Iris pigment epithelial cell (primary cell): ENCODE measurements around the gene NR3C1.

Experiments used
- DNase-seq: peaks from one replicate; pipeline ENCODE4 v3.0.0-alpha.2; 2011; ENCODE audit warnings: low read depth

NR3C1 gene

DNA sequence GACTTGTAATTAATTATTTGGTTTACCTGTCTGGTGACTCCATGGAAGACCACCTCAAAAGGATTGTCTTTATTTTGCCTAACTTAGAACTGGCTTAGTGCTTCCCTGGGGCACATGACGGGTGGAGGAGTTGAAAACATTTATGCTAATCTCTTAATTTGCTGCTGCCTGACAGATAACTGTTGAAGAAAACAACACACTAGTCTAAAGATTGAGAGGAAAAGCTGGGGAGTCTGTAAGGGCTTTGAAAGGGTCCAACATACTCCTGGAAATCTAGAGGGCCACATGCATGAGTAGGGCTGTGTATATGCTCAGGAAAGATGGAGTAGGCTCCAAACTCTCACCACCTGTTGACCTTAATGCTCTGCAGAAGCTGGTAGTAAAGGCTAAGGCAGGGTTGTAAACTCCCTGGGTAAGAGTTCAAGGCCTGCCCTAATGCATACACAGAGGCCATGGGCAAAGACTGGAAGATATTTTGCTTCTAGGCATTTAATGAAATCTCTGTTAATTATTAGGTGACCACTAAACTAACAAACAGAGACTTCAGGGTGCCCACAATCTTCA is 40.7 kb downstream of the NR3C1 start:
- no peak for DNase-seq

DNA sequence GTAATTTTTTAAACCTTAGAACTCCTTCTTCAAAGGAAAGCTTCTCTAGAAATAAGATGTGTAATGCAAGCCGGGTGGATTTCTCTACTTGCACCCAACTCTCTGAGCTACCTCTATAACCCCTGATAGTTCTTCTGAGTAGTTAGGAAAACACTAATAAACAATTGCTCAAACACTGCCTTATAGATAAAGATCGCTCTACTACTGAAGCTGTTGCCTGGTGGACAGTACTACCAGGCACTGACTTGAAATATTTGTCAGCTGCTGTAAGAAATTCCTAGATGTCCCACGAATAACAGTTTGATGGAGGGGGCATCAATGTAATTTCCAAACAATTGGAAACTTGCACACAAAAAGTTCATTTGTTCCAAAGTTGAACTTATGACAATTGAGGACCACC is 42.0 kb downstream of the NR3C1 start:
- peak; percentile 51 for DNase-seq

DNA sequence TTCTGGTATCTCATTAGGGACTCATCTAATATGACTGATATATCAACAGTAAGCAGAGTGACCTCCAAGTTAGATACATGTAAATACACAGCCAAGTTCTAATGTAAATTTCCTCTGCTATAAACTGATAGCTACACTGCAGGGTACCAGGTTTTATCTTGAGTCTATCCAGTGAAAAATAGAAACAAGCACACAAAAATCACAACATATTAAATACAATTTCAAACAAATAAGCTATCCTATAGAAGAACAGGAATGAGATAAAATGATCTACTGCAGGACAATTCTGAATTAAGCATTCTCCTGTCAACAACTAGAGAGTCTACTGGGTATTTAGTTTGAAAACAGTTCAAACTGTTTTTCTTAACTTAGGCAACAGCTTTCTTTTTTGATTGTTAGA is 42.7 kb downstream of the NR3C1 start:
- no peak for DNase-seq

DNA sequence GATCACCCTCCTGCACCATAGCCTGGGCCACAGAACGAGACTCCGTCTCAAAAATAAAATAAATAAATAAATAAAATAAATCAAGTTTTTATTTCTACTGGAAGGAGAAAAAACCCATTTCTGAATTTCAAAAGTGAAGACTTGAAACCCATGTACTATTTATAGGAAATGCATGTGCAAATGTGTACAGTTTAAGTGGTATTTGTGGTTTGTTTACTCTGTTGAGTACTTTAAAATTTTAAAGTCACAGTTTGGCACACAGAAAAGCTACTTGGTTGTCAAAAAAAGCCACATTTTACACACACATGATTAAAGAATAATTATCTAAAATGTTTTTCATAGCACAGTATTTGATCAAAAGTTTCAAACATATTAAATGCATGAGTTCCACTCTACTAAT is 43.6 kb downstream of the NR3C1 start:
- no peak for DNase-seq

DNA sequence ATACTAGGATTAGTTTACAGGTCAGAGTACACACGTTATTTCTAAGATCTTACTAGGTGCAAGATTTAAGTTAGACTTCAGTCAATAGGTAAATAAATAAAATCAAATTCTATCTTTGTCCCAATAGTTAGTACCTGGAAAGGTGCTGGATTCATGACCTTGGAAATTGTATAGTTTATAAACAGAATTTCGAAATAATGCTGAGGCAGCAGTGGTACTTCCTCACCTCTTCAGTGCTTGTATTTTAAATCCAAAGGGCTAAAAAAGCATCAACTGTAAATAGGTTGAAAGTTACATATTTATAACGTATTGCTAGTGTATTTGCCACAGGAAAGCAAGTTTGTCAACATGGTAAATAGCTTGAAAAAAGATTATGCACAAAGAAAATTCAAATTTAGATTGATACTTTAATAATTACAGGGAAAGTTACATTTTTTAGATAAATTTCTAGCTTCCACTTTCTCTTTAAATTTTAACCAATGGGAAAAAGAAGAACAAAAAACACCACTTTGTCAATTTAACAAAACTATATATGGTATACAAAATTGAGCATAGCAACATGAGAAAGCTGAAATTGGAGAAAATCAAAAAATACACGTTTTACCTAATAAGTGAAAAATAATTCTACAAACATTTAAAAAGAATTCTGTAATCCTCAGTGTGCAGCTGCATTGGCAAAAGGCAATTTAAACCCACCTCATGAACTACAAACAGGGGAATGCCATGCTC is 46.5 kb downstream of the NR3C1 start:
- DNase-seq = no peak

DNA sequence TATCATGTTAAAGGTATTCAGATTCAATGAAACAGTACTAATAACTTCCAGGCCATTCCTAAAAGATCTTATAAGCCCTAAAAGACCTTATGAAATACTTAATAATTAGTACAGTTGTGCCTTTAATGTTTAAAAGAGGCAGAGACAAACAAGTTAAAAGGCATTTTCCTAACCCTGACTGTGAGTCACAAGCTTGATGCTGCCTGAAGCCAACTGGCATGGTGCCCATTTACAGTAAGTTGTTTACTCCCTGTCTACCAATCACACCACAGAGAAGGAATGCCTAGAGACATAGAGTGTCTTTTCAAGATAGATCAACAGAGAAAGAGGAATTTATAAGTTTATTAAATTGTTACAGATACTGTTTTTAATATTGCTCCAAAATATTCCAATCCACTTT is 47.8 kb downstream of the NR3C1 start:
- DNase-seq = peak; percentile 98

DNA sequence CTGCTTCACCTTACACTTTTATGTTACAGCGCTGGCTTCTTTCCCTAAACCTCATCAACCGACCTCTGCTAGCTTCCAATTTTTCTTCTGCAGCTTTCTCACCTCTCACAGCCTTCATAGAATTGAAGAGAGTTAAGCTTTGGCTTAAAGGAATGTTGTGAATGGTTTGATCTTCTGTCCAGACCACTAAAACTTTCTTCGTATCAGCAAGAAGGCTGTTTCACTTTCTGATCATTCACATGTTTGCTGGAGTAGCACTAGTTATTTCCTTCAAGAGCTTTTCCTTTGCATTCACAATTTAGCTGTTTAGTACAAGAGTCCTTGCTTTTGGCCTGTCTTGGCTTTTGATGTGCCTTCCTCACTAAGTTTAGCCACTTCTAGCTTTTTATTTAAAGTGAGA is 49.5 kb downstream of the NR3C1 start:
- DNase-seq = peak; percentile 41

DNA sequence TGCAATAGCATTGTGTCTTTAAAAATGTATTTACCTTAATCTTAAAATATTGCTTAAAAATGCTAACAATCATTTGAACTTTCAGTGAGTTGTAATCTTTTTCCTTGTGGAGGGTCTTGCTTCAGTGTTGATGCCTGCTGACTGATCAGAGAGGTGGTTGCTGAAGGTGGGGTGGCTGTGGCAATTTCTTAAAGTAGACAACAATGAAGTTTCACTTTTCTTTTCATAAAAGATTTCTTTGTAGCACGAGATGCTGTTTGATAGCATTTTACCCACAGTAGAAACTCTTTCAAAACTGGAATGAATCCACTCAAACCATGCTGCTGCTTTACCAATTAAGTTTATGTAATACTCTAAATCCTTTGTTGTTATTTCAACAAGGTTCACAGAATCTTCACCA is 50.8 kb downstream of the NR3C1 start:
- no peak for DNase-seq

DNA sequence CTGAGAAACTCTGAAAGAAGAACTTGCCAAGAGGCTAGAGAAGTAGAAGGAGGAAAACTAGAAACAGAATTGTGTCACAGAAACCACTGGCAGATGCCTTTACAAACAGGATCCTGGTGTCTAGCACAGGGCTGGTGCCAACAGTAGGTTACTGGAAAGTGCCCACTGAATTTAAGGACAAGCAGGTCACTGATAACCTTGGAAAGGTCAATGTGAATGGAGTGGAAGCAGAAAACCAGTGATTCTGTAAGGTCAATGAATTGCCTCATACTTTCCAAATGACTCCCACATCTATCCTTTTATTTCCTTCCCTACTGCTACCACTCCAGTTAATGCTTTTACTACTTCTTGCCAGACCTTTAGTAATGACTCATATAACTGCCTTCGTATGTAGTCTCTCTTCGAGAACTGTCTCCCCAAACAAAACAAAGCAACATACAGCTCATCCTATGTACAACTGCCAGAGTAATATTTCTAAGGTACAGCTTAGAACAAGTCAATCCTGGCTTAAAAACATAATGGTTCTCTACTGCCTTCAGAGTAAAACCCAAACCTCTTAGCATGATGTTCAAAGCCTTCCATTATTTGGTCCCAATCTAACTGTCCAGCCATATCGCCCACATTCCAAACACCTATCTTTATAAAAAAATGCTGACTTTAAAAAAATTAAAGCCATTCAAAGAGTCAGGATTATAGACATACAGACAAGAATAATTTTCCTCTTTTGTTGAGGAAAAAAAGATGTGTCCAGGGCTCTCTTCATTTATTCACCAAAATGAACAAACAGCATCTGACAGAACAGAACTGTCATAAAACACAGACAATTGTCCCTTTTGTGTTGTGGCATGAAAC is 52.5 kb downstream of the NR3C1 start:
- peak; percentile 92 for DNase-seq

DNA sequence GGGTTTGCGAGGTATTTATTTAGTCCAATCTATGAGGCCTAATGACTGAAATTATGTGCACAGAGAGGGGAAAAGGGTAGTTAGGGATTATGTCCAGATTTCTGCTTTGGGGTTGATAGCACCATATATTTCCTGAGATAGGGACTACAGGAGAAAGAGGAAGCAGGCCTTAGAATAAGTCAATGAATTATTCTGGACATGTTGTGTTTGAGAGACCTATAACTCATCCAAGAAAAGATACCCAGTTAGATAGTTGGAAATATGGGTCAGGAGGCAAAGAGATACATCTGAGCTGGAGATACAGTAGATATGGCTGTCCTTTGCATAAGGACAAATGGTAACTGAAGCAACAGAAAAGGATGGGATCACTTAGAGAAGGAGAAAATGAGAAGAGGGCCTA is 53.1 kb downstream of the NR3C1 start:
- no peak for DNase-seq

DNA sequence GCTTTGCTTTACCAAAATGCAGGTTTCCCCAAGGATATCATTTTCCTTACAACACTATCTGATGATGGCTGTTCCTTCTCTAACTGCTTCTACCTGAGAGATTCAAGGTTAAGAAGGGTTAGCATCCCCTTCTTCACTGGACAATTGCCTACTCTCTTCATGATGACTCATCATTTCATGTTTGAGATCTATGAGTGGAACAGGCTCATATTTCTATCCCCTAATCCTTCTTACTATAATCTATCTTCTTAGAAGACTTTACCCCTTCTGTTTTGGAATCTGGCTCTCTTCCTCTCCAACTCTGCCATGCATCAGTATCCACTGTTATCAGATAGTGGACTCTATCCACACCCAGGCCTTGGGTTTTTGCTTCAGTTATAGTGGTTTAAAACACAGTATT is 54.3 kb downstream of the NR3C1 start:
- DNase-seq = peak; percentile 49

DNA sequence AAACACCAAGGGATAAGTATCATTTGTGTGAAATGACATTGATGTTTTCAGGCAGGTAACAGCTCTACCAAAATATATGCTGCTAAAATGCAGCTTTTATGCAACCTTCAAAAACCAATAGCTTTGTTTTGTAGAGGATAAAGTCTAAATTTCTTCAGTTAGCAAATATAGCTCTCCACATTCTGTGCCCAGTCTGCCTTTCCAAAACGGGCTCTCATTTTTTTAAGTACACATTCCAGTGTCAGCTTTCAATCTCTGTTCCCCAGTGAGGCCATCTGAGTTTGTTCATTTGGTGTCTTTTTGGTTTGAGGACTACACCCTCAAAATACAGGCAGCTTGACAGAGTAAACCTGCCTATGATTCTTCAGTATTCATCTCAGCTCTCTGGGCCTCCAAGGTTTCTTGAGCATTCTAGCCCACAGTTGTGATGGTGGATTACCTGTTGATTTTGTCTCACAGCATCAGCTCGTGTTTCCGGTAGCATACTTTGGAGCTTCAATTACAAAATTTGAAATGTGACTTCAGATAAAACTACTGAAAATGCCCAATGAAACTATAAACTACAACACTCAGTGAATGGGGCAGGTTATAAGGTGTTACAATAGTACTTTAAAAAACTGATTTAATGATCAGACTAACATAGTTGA is 55.7 kb downstream of the NR3C1 start:
- DNase-seq = no peak

DNA sequence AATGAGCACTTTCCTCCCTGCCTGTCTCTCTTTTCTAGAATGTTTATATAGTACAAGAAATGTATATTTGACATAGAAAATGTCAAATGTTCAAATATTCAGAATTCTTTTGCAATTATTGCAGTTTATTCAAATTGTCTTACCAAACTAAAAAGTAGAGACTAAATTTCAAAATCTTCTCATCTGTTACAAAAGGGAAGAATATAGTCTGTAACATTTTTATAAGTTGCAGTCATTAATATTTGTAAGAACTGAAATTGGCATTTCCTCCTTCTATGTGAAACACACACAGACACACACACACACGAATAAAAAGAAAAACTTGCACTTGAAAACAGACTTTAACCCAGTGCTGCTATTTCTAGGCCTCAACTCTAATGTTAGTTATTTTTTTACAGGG is 56.4 kb downstream of the NR3C1 start:
- DNase-seq = no peak

DNA sequence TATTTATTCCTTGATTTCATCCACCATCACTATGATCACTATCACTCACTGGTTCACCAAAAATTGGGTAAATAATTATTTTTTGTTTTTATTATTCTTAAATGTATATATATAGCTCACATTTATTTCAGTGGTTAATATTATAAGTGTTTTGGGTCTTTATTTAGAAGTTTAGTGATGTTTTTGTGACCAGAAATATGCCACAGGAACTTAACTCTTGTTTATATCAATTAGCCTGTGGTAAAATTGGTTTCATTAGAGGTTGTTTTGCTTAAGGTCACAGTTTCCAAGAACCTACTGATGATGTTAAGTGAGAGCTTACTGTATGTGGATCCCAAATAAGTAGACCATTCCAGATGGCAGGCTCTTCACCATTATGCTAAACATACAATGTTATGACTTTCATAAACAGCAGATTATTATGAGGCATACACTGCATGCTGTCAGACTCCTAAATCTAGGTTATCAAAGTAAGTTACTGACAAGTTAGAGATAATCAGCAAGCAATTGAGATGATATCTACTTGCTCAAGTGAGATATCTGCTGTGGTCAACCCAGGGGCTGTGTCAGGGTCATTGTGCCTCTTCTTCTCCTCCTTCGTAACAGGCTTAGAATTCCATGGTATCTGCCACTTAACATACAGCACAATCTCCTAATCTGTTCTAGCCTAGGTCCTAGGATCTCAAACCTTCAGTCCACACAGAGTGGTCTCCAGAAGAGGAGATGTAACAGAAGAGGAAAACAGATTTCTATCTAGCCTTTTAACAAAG is 57.6 kb downstream of the NR3C1 start:
- no peak for DNase-seq

DNA sequence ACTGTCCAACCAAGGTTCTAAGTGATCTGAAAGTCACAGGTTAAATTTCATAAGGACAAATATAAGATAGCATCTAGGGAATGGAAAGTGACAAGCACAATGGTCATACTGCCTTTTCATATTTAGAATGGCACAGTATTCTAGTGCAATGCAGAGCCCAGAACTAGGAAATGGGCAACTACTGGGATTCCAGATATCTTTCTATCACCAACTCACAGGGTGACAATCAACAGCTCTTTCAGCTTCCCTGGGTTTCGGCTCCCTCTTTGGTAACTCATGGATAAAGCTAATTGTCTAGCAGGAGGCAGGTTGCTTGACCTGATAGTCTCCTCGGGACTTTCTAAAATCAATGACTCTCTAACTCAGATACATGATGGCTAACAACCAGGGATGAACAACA is 60.4 kb downstream of the NR3C1 start:
- no peak for DNase-seq

DNA sequence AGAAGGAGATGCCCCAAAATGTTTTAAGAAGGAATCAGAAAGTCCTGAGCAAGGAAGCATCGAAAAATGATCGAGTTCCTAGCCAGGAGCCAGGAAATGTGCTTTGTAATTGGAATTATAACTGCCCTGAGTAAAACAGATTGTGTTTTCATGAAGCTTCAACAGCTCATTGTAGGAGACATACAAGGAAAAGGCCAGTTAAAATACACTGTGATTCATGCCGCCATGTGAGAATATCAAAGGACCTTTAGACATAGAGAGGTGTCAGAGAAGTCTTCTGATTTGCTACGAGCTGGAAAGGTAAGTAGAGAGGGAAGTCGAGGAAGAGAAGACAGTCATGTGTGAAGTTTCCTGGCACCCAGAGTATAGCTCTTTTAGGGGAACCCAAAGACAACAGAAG is 60.9 kb downstream of the NR3C1 start:
- no peak for DNase-seq

DNA sequence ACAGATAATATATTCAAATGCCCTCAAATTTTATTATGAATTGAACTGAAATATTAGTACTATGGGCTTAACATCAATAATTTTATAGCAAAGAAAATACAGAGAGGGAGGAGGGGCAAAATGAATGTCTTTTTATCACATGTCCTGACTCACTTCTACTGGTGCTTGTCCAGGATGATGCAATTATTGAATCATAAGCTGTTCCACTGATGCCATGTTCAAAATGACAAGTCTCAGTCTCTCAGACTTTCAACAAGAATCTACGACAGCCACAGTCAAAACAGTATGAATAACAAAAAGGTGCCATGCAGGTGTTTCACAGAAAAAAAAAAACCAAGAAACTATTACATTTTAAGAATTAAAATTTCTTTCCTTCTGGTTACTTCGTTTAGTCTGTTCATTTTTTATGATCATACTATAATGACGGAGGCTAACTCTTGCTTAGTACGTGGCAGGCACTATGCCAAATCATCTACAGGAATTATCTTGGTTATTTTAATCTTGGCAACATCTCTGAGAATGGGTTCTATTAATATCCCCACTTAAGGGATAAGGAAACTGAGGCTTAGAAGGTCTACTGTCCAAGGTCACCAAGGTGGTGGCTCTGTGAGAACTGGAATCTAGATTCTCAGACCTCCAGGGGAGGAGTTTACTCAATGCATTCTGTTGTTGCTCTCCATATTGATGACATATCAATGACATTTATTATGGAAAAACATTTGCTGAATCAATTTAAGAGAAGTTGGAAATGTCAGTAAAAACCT is 61.5 kb downstream of the NR3C1 start:
- DNase-seq = peak; percentile 74

DNA sequence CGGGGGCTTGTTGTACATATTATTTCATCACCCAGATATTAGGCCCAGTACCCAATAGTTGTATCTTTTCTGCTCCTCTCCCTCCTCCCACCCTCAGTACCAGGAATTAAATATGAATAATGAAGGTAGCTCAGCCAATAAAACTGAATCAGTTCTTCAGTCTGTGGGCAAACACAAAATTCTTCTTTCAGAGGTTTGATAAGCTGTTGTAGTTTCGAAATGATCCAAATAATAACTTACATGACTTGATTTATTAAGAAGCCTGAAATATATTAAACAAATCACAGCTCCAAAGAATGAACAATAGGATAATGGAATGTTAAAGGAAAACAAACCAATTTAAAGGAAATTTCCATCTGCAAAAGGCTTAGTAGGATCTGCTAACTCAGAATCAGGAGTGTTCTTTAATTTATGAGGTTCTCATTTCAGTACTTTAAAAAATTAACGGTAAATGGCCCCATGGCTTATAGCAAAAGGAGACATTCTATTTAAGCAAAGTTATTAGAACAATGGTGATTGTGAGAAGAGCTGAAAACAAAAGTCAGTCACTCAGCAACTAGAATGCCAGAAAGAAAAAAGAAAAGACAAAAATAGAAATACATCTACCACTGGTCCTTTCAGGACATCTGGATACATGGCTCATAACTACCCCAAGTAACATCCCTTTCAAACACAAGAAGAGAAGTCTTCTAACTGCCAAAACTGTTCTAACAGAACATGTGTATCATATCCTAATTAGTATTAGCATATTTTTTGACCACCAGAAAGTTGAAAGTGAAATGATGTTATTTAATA is 62.4 kb downstream of the NR3C1 start:
- DNase-seq = no peak

DNA sequence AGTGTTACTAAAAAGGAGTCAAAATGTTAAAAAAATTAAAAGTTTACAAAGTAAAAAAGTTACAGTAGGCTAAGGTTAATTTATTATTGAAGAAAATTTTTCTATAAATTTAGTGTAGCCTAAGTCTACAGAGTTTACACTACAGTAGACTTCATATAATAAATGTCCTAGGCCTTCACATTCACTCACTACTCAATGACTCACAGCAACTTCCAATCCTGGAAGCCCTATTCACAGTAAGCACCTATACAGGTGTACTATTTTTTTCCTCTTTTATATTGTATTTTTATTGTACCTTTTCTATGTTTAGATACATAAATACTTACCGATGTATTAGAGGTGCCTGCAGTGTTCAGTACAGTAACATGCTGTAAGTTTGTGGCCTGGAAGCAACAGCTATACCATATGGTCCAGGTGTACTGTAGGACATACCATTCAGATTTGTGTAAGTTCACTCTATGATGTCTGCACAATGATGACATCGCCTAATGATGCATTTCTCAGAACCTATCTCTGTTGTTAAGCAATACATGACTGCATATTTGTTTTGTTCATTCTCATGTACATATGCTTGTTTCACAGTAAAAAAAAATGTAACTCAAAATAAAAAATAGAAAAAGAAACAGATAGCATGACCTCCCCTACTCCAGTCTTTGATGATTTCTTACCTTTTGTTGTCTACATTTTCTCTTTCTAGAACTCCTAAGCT is 64.7 kb downstream of the NR3C1 start:
- DNase-seq = peak; percentile 84

DNA sequence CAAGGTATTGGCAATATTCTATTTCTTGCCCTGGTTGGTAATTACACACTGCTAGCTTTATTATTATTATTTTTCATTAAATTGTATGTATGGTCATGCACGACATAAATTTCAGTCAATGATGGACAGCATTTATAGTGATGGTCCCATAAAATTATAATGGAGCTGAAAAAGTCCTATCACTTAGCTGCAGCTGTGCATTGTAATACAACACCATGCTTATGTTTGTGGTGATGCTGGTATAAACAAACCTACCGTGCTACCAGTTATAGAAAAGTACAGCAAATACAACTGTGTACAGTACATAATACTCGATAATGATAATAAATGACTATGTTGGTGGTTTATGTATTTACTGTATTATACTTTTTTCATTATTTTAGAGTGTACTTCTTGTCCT is 65.5 kb downstream of the NR3C1 start:
- DNase-seq = peak; percentile 66
